ENCODE measurements around the gene CT45A8. TPM values are rescaled to one million over a fixed set of nuclear protein-coding genes. Genes with fewer than 3 reads are reported as not detected.
"Not testable (repeated sequence)": the region's sequence is repeated elsewhere in the genome, so short reads cannot be mapped to it uniquely, and the experiment has no call there.

CT45A8 gene
- not detected for total RNA-seq (2021; fragmentation: NEBNext Ultra II Directional; extraction: Animal tissue kit (Norgen Biotek cat#: 25700))
- long read RNA-seq, result 0 reads

- H3K36me3 Mint-ChIP-seq (ENCODE audit: low read depth); H3K27ac Mint-ChIP-seq; H3K4me1 Mint-ChIP-seq (ENCODE audit: low read depth): not testable (repeated sequence)
These were observed at the start of gene CT45A8 for GRCh38 chrX:135854438-135854837. Gene CT45A8, minus strand, starts transcription at chrX:135854538. Its CDS starts 3,755 bp downstream, at chrX:135850783.

GRCh38 chrX:135893294-135893817 is 39.0 kb upstream of the CT45A8 start, which contains the start of the genes CT45A10 and SAGE1:
Gene CT45A10, minus strand, starts transcription at chrX:135893444. Its CDS starts 8,100 bp downstream, at chrX:135885344.
Gene SAGE1, plus strand, starts transcription at chrX:135893716. Its CDS starts 2,527 bp downstream, at chrX:135896243.
- Mint-ChIP-seq H3K4me3 (no peak within 1 kb of the TSS), H3K27ac (no peak within 1 kb of the TSS), H3K9me3 (no peaks in the 10 kb centered on the region), H3K36me3 (ENCODE audit: low read depth) (no peaks in the 10 kb centered on the region), H3K4me1 (ENCODE audit: low read depth) (no peaks in the 10 kb centered on the region), H3K27me3 (ENCODE audit: insufficient read depth) (peaks cover 3% of the 10 kb centered on the region)
- no peak for TF ChIP-seq CTCF (IDR thresholded peaks at IDR 0.05)
- DNase-seq, result no peak

More at GRCh38 chrX:135854438-135854837, at the start of gene CT45A8:
- H3K27me3 Mint-ChIP-seq (ENCODE audit: insufficient read depth); H3K4me3 Mint-ChIP-seq; H3K9me3 Mint-ChIP-seq; DNase-seq: not testable (repeated sequence)

GRCh38 chrX:135892781-135893180 is 38.4 kb upstream of the CT45A8 start:
- peaks cover 3% of the 10 kb centered on the region for H3K27me3 Mint-ChIP-seq (ENCODE audit: insufficient read depth)
- no peaks in the 10 kb centered on the region for H3K9me3 Mint-ChIP-seq
- no peak for TF ChIP-seq CTCF (IDR thresholded peaks at IDR 0.05)
- H3K27ac Mint-ChIP-seq, result no peak overlapping the region
- H3K4me1 Mint-ChIP-seq (ENCODE audit: low read depth), result no peaks in the 10 kb centered on the region
- H3K36me3 Mint-ChIP-seq (ENCODE audit: low read depth), result no peaks in the 10 kb centered on the region
- H3K4me3 Mint-ChIP-seq, result no peak overlapping the region
- no peak for DNase-seq

- no peak for TF ChIP-seq CTCF (IDR thresholded peaks at IDR 0.05)
These were observed 35.8 kb upstream of the CT45A8 start for GRCh38 chrX:135890087-135890585.

GRCh38 chrX:135888976-135889375 is 34.6 kb upstream of the CT45A8 start:
- not testable (repeated sequence) for H3K27me3 Mint-ChIP-seq (ENCODE audit: insufficient read depth); H3K27ac Mint-ChIP-seq; DNase-seq; H3K4me1 Mint-ChIP-seq (ENCODE audit: low read depth); H3K9me3 Mint-ChIP-seq; H3K4me3 Mint-ChIP-seq; H3K36me3 Mint-ChIP-seq (ENCODE audit: low read depth)
- TF ChIP-seq CTCF (IDR thresholded peaks at IDR 0.05), result peak; percentile 14; the same call in 1 of the 2 replicates

More at GRCh38 chrX:135890087-135890585, 35.8 kb upstream of the CT45A8 start:
- no peak overlapping the region for H3K4me3 Mint-ChIP-seq
- no peak for DNase-seq
- H3K27ac Mint-ChIP-seq, result no peak overlapping the region
- H3K4me1 Mint-ChIP-seq (ENCODE audit: low read depth), result no peaks in the 10 kb centered on the region
- H3K27me3 Mint-ChIP-seq (ENCODE audit: insufficient read depth), result peaks cover 2% of the 10 kb centered on the region; the same call in 1 of the 2 replicates
- no peaks in the 10 kb centered on the region for H3K36me3 Mint-ChIP-seq (ENCODE audit: low read depth)
- no peaks in the 10 kb centered on the region for H3K9me3 Mint-ChIP-seq

GRCh38 chrX:135888230-135888629 is 33.9 kb upstream of the CT45A8 start:
- H3K27me3 Mint-ChIP-seq (ENCODE audit: insufficient read depth); H3K4me3 Mint-ChIP-seq; H3K4me1 Mint-ChIP-seq (ENCODE audit: low read depth); H3K9me3 Mint-ChIP-seq; DNase-seq; H3K36me3 Mint-ChIP-seq (ENCODE audit: low read depth); H3K27ac Mint-ChIP-seq: not testable (repeated sequence)

- not testable (repeated sequence) for H3K27ac Mint-ChIP-seq; H3K4me1 Mint-ChIP-seq (ENCODE audit: low read depth); DNase-seq; H3K4me3 Mint-ChIP-seq; H3K27me3 Mint-ChIP-seq (ENCODE audit: insufficient read depth); H3K36me3 Mint-ChIP-seq (ENCODE audit: low read depth); H3K9me3 Mint-ChIP-seq
These were observed 28.4 kb upstream of the CT45A8 start for GRCh38 chrX:135882741-135883140.

GRCh38 chrX:135871712-135872111 is 17.4 kb upstream of the CT45A8 start, which contains the start of gene CT45A9:
Gene CT45A9, minus strand, starts transcription at chrX:135871812. Its CDS starts 3,751 bp downstream, at chrX:135868061.
- not testable (repeated sequence) for H3K4me1 Mint-ChIP-seq (ENCODE audit: low read depth)

GRCh38 chrX:135837180-135837579 is 17.2 kb downstream of the CT45A8 start, which contains the start of gene CT45A7:
Gene CT45A7, minus strand, starts transcription at chrX:135837280. Its CDS starts 3,747 bp downstream, at chrX:135833533.
- H3K27me3 Mint-ChIP-seq (ENCODE audit: insufficient read depth); H3K27ac Mint-ChIP-seq: not testable (repeated sequence)

More at GRCh38 chrX:135871712-135872111, 17.4 kb upstream of the CT45A8 start, which contains the start of gene CT45A9:
- not testable (repeated sequence) for H3K27me3 Mint-ChIP-seq (ENCODE audit: insufficient read depth); H3K27ac Mint-ChIP-seq; DNase-seq; H3K9me3 Mint-ChIP-seq; H3K4me3 Mint-ChIP-seq; H3K36me3 Mint-ChIP-seq (ENCODE audit: low read depth)

GRCh38 chrX:135819912-135820311 is 34.4 kb downstream of the CT45A8 start, which contains the start of gene CT45A2:
Gene CT45A2, minus strand, starts transcription at chrX:135820012. Its CDS starts 3,747 bp downstream, at chrX:135816265.
- not testable (repeated sequence) for H3K27me3 Mint-ChIP-seq (ENCODE audit: insufficient read depth); H3K36me3 Mint-ChIP-seq (ENCODE audit: low read depth); H3K27ac Mint-ChIP-seq; H3K9me3 Mint-ChIP-seq; DNase-seq; H3K4me1 Mint-ChIP-seq (ENCODE audit: low read depth); H3K4me3 Mint-ChIP-seq

More at GRCh38 chrX:135837180-135837579, 17.2 kb downstream of the CT45A8 start, which contains the start of gene CT45A7:
- H3K4me1 Mint-ChIP-seq (ENCODE audit: low read depth); H3K36me3 Mint-ChIP-seq (ENCODE audit: low read depth); H3K4me3 Mint-ChIP-seq; DNase-seq; H3K9me3 Mint-ChIP-seq: not testable (repeated sequence)
